GM12873 (cell line): ENCODE results near the gene CTAGE9.

Experiments used
- TF ChIP-seq, protein P1 (sequence below): IDR thresholded peaks from 2 replicates; pipeline ENCODE4 v1.5.1; 2012; ENCODE audit warnings: low read depth, mild to moderate bottlenecking, moderate library complexity, low read length, control low read depth; ENCODE audit not compliant: insufficient read depth; ENCODE audit errors: missing control alignments

Gene CTAGE9

GRCh38 chr6:131682442-131682841 lies 28.4 kb downstream of the CTAGE9 start:
- TF ChIP-seq, protein P1, sequence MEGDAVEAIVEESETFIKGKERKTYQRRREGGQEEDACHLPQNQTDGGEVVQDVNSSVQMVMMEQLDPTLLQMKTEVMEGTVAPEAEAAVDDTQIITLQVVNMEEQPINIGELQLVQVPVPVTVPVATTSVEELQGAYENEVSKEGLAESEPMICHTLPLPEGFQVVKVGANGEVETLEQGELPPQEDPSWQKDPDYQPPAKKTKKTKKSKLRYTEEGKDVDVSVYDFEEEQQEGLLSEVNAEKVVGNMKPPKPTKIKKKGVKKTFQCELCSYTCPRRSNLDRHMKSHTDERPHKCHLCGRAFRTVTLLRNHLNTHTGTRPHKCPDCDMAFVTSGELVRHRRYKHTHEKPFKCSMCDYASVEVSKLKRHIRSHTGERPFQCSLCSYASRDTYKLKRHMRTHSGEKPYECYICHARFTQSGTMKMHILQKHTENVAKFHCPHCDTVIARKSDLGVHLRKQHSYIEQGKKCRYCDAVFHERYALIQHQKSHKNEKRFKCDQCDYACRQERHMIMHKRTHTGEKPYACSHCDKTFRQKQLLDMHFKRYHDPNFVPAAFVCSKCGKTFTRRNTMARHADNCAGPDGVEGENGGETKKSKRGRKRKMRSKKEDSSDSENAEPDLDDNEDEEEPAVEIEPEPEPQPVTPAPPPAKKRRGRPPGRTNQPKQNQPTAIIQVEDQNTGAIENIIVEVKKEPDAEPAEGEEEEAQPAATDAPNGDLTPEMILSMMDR, result no peak

- TF ChIP-seq, protein P1, result no peak
These were observed 29.2 kb downstream of the CTAGE9 start for GRCh38 chr6:131681585-131681984.

DNA sequence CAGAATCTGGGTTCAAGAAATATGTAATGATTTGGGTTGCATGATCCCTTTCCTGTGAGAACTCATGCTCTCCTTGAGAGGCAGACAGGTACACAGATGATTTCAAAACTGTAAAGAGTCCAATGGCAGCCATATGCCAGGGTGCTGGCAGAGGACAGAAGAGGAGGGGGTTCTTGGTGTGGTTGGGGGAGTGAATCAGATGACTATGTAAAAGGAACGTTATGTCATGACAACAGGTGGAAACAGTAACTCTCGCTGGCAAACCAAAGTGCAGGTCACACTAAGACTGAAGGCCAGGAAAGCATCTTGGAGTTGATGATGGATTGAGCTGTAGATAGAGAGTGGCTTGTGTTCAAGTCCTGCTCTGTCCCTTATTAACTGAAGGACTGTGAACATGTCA lies 29.9 kb downstream of the CTAGE9 start:
- TF ChIP-seq, protein P1, result no peak

GRCh38 chr6:131678442-131678841 lies 32.4 kb downstream of the CTAGE9 start:
- TF ChIP-seq, protein P1, result no peak

DNA sequence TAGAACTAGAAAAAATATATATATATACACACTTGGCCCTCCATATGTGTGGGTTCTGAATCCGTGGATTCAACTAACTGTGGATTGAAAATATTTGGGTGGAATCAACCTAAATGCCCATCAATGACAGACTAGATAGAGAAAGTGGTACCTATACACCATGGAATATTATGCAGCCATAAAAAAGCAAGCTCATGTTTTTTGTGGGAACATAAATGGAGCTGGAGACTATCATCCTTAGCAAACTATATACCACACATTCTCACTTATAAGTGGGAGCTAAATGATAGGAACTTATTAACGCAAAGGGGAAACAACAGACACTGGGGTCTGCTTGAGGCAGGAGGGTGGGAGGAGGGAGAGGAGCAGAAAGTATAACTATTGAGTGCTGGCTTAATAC lies 37.6 kb downstream of the CTAGE9 start:
- TF ChIP-seq, protein P1, result no peak

DNA sequence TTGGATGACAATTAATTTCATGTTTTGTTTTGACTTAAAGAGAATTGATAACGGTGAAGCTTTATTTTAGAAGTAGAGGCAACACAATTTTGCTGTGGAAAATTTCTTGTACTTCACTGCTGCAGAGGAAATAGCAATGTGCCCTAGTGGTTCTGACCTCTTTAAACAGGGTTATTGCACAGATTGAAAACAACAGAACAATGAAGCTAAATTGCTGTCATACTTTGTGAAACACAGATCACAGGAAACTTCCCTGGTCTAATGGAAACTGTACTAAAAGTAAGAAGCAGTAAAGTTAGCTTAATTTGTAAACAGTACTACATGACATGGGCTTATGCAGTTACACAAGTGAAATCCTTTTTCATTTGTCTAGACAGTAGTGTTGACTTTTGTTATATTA lies 40.9 kb downstream of the CTAGE9 start:
- TF ChIP-seq, protein P1, result no peak

GRCh38 chr6:131663578-131664165 lies 47.1 kb downstream of the CTAGE9 start:
- TF ChIP-seq, protein P1, result no peak
